ENCODE results near the gene STYK1.
"Not testable (repeated sequence)": the region's sequence is repeated elsewhere in the genome, so short reads cannot be mapped to it uniquely, and the experiment has no call there.

Gene STYK1

GRCh38 chr12:10613349-10614055 is 60.4 kb downstream of the STYK1 start, which contains the start of gene MAGOHB:
MAGOHB (minus strand) TSS chr12:10613609; CDS start chr12:10613532, 77 bp downstream.
- DNase-seq (ENCODE audit: low read depth, low spot score) = peak; percentile 79
- TF ChIP-seq POLR2AphosphoS5 (IDR thresholded peaks at IDR 0.05; ENCODE audit: borderline replicate concordance, low read depth, low read length) (peak; percentile 99), FOXP2 (optimal IDR thresholded peaks at IDR 0.05; ENCODE audit: control extremely low read depth, extremely low read length, insufficient read depth) (no peak), EZH2 (IDR thresholded peaks at IDR 0.05) (no peak)
- no peaks in the 10 kb centered on the region for H3K9me3 ChIP-seq (ENCODE audit: low read depth, low read length)
- H3K27ac ChIP-seq = peak within 1 kb of the TSS; percentile 87
- peak within 1 kb of the TSS; percentile 94 for H3K4me3 ChIP-seq
- H3K9ac ChIP-seq (ENCODE audit: insufficient read length) = peak within 1 kb of the TSS; percentile 99
- peaks cover 31% of the 10 kb centered on the region for H3K36me3 ChIP-seq (ENCODE audit: insufficient read depth, low read length)

- Histone ChIP-seq H3K9me3 (ENCODE audit: low read depth, low read length) (no peaks in the 10 kb centered on the region), H3K36me3 (ENCODE audit: insufficient read depth, low read length) (peaks cover 36% of the 10 kb centered on the region), H3K9ac (ENCODE audit: insufficient read length) (peak overlapping the region; percentile 99), H3K4me3 (peak overlapping the region; percentile 94), H3K27ac (peak overlapping the region; percentile 84)
- TF ChIP-seq POLR2AphosphoS5 (IDR thresholded peaks at IDR 0.05; ENCODE audit: borderline replicate concordance, low read depth, low read length) (no peak), FOXP2 (optimal IDR thresholded peaks at IDR 0.05; ENCODE audit: control extremely low read depth, extremely low read length, insufficient read depth) (no peak), EZH2 (IDR thresholded peaks at IDR 0.05) (no peak)
- DNase-seq (ENCODE audit: low read depth, low spot score) = no peak
These were observed 60.9 kb downstream of the STYK1 start for GRCh38 chr12:10612984-10613348.

GRCh38 chr12:10612110-10612509 is 61.7 kb downstream of the STYK1 start:
- no peak for TF ChIP-seq POLR2AphosphoS5 (IDR thresholded peaks at IDR 0.05; ENCODE audit: borderline replicate concordance, low read depth, low read length)
- TF ChIP-seq FOXP2 (optimal IDR thresholded peaks at IDR 0.05; ENCODE audit: control extremely low read depth, extremely low read length, insufficient read depth) = no peak
- TF ChIP-seq EZH2 (IDR thresholded peaks at IDR 0.05) = no peak
- Histone ChIP-seq H3K36me3 (ENCODE audit: insufficient read depth, low read length) (peaks cover 45% of the 10 kb centered on the region), H3K4me3 (peak overlapping the region; percentile 94), H3K9ac (ENCODE audit: insufficient read length) (peak overlapping the region; percentile 99), H3K9me3 (ENCODE audit: low read depth, low read length) (no peaks in the 10 kb centered on the region), H3K27ac (no peak overlapping the region)
- DNase-seq (ENCODE audit: low read depth, low spot score) = no peak

- DNase-seq (ENCODE audit: low read depth, low spot score); H3K27ac ChIP-seq; H3K9ac ChIP-seq (ENCODE audit: insufficient read length); H3K4me3 ChIP-seq; H3K9me3 ChIP-seq (ENCODE audit: low read depth, low read length): not testable (repeated sequence)
- H3K36me3 ChIP-seq (ENCODE audit: insufficient read depth, low read length) = peaks cover 49% of the 10 kb centered on the region
These were observed 62.6 kb downstream of the STYK1 start for GRCh38 chr12:10611258-10611657.

GRCh38 chr12:10610188-10610587 is 63.7 kb downstream of the STYK1 start:
- Histone ChIP-seq H3K36me3 (ENCODE audit: insufficient read depth, low read length) (peaks cover 60% of the 10 kb centered on the region), H3K9ac (ENCODE audit: insufficient read length) (no peak overlapping the region), H3K27ac (no peak overlapping the region), H3K9me3 (ENCODE audit: low read depth, low read length) (no peaks in the 10 kb centered on the region), H3K4me3 (no peak overlapping the region)
- no peak for DNase-seq (ENCODE audit: low read depth, low spot score)
- no peak for TF ChIP-seq POLR2AphosphoS5 (IDR thresholded peaks at IDR 0.05; ENCODE audit: borderline replicate concordance, low read depth, low read length)
- TF ChIP-seq FOXP2 (optimal IDR thresholded peaks at IDR 0.05; ENCODE audit: control extremely low read depth, extremely low read length, insufficient read depth) = no peak
- no peak for TF ChIP-seq EZH2 (IDR thresholded peaks at IDR 0.05)

- Histone ChIP-seq H3K36me3 (ENCODE audit: insufficient read depth, low read length) (peaks cover 70% of the 10 kb centered on the region), H3K4me3 (no peak overlapping the region), H3K9ac (ENCODE audit: insufficient read length) (no peak overlapping the region), H3K27ac (no peak overlapping the region), H3K9me3 (ENCODE audit: low read depth, low read length) (no peaks in the 10 kb centered on the region)
- no peak for DNase-seq (ENCODE audit: low read depth, low spot score)
- no peak for TF ChIP-seq FOXP2 (optimal IDR thresholded peaks at IDR 0.05; ENCODE audit: control extremely low read depth, extremely low read length, insufficient read depth)
- no peak for TF ChIP-seq POLR2AphosphoS5 (IDR thresholded peaks at IDR 0.05; ENCODE audit: borderline replicate concordance, low read depth, low read length)
- TF ChIP-seq EZH2 (IDR thresholded peaks at IDR 0.05) = no peak
These were observed 65.9 kb downstream of the STYK1 start for GRCh38 chr12:10607885-10608458.

- Histone ChIP-seq H3K36me3 (ENCODE audit: insufficient read depth, low read length) (peaks cover 32% of the 10 kb centered on the region), H3K9ac (ENCODE audit: insufficient read length) (no peak overlapping the region)
- no peak for TF ChIP-seq FOXP2 (optimal IDR thresholded peaks at IDR 0.05; ENCODE audit: control extremely low read depth, extremely low read length, insufficient read depth)
These were observed 72.0 kb downstream of the STYK1 start for GRCh38 chr12:10601860-10602259.

GRCh38 chr12:10600988-10601387 is 72.9 kb downstream of the STYK1 start:
- Histone ChIP-seq H3K36me3 (ENCODE audit: insufficient read depth, low read length) (peaks cover 27% of the 10 kb centered on the region), H3K9me3 (ENCODE audit: low read depth, low read length) (no peaks in the 10 kb centered on the region)

More at GRCh38 chr12:10601860-10602259, 72.0 kb downstream of the STYK1 start:
- H3K4me3 ChIP-seq = no peak overlapping the region
- H3K9me3 ChIP-seq (ENCODE audit: low read depth, low read length) = no peaks in the 10 kb centered on the region
- DNase-seq (ENCODE audit: low read depth, low spot score) = no peak
- no peak overlapping the region for H3K27ac ChIP-seq

More at GRCh38 chr12:10600988-10601387, 72.9 kb downstream of the STYK1 start:
- no peak for DNase-seq (ENCODE audit: low read depth, low spot score)
- Histone ChIP-seq H3K4me3 (no peak overlapping the region), H3K27ac (no peak overlapping the region), H3K9ac (ENCODE audit: insufficient read length) (no peak overlapping the region)
- TF ChIP-seq EZH2 (IDR thresholded peaks at IDR 0.05) (no peak), POLR2AphosphoS5 (IDR thresholded peaks at IDR 0.05; ENCODE audit: borderline replicate concordance, low read depth, low read length) (no peak), FOXP2 (optimal IDR thresholded peaks at IDR 0.05; ENCODE audit: control extremely low read depth, extremely low read length, insufficient read depth) (no peak)
